Urothelium cell line (cell line): ENCODE results near the gene TTYH1.

Source experiments
- DNase-seq: peaks from one replicate; pipeline ENCODE4 v3.0.0; 2011; ENCODE audit warnings: low spot score, mixed read lengths
- FAIRE-seq: peaks from 2 replicates; lab custom pipeline; 2011; peaks lifted over from hg19 to GRCh38; lab: Jason Lieb, UNC

Gene TTYH1

DNA sequence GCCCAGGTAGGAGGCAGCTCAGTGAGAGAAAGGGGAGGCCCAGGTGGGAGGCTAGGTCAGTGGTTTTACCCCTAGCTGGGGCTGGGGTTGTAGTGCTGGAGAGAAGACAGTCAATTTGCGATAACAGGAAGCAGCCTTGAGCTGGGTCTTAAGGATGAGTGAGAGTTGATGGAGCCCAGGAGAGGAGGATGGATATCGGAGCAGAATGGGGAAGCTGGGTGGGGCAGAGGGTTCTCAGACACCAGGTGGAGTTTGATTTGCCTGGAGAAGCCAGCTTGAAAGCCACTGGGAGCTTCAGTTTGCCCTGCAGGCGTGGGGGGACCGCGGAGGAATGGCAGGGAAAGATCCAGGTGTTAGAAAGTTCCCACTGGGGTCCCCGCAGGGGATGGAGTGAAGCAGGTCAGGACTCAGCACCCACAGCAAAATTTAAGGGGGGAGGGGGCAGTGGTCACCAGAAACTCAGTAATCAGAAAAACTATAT lies 58.7 kb downstream of the TTYH1 start:
- no peak for FAIRE-seq
- no peak for DNase-seq

DNA sequence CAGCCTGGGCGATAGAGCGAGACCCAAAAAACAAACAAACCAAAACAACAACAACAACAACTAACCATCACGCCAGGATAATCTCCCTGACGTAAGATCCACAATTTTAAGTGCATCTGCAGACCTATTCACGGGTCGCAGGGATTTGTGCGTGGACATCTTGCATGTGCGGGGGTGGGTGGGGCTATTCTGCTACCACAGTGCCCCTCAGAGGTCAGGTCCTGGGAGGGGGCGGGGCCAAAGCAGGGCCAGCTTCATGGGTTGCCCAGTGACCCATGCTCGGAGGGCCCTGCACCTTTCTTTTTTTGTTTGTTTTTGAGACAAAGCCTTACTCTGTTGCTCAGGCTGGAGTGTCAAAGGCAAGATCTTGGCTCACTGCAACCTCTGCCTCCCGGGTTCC lies 60.4 kb downstream of the TTYH1 start:
- FAIRE-seq (no peak), DNase-seq (no peak)

DNA sequence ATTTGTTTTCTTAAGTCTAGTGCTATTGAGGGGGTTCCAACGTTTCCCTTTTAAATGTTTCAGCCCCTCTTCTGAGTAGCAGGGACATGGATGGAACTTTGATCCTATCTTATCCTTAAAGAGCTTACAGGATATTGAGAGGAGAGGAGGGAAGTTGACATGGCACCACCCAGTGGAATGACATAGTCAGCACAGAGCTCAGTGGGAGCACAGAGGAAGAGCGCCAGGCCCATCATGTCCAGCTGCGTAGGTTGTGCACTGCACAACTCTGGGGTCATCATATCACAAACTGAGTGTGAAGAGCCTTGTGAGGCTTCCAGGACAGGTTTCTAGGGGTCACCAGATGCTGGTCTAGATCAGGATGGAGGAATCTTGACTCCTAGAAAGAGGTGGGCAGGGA lies 62.4 kb downstream of the TTYH1 start:
- DNase-seq (no peak), FAIRE-seq (no peak)

DNA sequence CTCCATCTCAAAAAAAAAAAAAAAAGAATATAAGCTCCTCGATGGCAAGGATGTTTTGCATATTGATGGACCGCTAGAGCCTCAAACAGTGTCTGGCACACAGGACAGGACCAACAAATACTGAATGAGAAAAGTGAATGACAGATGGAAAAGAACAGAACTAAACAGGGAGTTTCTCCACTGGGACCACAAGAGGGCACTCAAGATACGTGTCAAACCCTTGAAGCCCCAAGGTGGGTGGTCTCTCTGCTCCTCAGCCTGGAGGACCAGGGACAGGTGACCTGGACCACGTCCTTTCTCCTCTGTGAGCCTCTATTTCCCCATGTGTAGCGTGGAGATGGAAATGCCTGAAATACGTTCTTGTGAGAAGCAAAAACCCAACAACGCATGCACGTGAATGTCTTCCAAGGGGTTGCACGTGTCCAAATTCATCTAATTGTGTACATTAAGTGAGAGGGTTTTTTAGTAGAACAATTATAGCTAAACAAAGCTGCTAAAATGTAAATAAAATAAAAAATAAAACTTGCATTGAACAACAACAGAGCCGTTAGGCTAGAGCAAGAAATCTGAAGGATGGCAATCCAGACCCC lies 63.5 kb downstream of the TTYH1 start:
- DNase-seq (no peak), FAIRE-seq (no peak)

DNA sequence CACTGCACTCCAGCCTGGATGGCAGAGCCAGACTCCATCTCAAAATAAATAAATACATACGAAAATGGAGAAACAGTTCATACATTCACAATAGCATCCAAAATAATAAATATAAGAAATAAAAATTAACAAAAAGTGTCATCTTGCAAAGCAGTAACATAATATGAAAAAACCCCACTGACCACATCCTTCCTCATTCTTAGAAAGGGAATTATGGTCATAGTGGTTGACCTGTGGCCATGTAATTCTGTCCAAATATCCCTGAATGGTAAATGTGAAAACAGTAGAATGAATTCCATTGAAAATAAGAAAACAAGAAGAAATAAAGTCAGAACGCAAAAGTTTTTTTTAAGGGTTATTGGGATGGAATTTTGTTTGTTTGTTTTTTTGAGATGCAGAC lies 64.8 kb downstream of the TTYH1 start:
- DNase-seq (no peak), FAIRE-seq (no peak)

DNA sequence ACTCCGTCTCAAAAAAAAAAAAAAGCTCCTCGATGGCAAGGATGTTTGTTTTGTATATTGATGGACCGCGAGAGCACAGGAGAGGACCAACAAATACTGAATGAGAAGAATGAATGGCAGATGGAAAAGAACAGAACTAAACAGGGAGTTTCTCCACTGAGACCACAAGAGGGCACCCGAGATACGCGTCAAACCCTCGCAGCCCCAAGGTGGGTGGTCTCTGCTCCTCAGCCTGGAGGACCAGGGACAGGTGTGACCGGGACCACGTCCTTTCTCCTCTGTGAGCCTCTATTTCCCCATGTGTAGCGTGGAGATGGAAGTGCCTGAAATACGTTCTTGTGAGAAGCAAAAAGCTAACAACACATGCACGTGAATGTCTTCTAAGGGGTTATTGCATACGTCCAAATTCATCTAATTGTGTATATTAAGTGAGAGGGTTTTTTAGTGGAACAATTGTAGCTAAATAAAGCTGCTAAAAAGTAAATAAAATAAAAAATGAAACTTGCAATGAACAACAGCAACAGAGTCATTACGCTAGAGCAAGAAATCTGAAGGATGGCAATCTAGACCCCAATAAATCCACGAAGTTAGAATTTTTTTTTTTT lies 66.2 kb downstream of the TTYH1 start:
- FAIRE-seq: no peak

DNA sequence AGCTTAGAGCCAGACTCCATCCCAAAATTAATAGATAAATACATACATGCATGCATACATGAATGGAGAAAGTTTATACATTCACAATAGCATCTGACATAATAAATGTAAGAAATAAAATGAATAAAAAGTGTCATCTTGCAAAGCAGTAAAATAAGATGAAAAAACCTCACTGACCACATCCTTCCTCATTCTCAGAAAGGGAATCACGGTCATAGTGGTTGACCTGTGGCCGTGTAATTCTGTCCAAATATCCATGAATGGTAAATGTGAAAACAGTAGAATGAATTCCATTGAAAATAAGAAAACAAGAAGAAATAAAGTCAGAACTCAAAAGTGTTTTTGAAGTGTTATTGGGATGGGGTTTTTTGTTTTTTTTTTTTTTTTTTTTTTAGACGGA lies 67.6 kb downstream of the TTYH1 start:
- FAIRE-seq: no peak
- no peak for DNase-seq

More for the DNA sequence above, 66.2 kb downstream of the TTYH1 start:
- DNase-seq: peak; percentile 58

DNA sequence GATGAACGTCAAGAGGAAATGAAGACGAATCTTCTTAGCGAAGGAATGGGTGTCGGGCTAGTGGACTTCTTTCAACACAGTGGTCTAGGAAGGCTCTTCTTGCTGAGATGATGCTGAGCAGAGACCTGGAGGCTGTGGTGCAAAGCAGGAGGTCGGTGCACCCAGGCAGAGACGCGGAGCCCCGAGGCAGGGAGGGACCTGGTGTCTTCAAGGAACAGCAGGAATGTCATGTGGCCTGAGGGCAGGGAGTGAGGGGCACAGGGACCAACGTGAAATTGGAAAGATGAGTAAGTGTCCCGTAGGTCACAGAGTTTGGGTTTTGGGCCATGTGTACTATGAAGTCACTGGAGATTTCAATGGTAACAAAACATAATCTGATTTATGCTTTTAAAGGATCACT lies 69.2 kb downstream of the TTYH1 start:
- FAIRE-seq (no peak), DNase-seq (no peak)

DNA sequence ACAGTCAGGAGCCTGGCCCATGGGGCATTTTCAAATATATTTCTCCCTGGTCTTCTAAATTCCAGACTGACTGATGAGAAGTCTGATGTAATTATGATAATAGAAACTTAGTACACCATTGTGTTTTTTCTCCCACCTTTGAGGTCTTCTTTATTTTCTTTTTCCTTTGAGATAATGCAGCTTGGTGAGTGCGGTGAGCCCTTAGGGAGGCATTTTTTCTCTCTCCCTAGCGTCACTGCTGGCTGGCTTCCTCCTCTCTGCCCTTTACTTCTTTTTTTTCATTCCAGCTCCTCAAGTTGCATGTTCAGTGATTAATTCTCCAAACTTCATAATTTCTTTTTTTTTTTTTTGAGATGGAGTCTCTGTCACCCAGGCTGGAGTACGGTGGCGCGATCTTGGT lies 70.6 kb downstream of the TTYH1 start:
- FAIRE-seq (no peak), DNase-seq (no peak)
